Right forelimb (tissue), 1 donor: Measurements from ENCODE around the gene AXIN1.
"Not testable (repeated sequence)": the region's sequence is repeated elsewhere in the genome, so short reads cannot be mapped to it uniquely, and the experiment has no call there.

Experiments
- DNase-seq: peaks from one replicate; pipeline ENCODE4 v3.0.0-alpha.2; 2018

Gene AXIN1

DNA sequence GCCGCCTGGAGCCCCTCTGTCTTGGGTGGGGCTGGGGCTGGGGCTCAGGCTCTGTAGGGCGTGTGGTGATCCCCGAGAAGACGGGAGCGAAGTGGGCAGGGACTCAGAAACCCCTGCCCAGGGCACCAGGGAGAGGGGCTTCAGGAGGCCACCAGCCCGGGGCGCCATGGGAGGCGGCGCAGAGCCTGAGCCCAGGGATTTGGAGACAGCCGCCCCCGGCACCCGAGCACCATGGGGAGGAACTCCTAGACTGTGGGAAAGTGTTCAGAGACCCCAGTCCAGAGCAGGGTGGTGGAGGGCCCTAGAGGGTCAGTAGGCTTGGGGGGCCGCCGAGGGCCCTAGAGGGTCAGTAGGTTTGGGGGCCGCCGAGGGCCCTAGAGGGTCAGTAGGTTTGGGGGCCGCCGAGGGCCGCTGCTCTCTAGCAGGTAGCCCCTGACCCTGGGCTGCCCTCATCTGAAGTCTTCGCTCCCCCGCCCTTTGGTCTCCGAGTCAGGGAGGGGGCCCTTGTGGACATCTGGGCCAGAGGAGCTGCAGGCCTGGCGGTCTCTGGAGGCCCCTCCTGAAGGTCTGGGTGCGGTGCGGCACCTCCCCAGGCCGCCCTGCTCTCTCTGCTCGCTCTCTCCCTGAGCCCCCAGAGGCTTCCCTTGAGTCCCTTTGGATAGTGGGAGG, 71.4 kb downstream of the AXIN1 start:
- DNase-seq: no peak

DNA sequence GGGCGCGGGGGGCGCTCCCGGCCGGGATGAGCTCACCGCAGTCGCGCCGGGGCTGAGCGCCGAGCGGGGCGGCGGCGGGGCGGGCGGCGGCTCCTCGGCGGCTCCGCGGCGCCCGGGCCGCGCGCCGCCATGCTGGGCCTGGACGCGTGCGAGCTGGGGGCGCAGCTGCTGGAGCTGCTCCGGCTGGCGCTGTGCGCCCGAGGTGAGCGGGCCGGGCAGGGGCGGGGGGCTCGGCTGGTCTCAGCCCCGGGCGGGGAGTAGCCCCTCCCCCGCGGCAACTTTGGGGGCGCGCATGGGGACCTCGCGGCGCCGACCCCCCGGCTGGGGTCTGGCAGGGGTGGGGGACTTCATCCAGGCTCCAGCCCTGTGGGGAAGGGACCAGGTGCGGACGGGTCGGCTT, 72.0 kb downstream of the AXIN1 start, which contains the start of gene ARHGDIG:
ARHGDIG (plus strand) TSS at position 40 of the 400 bp plus-strand sequence; CDS start at position 130, 90 bp downstream.
- DNase-seq: no peak

DNA sequence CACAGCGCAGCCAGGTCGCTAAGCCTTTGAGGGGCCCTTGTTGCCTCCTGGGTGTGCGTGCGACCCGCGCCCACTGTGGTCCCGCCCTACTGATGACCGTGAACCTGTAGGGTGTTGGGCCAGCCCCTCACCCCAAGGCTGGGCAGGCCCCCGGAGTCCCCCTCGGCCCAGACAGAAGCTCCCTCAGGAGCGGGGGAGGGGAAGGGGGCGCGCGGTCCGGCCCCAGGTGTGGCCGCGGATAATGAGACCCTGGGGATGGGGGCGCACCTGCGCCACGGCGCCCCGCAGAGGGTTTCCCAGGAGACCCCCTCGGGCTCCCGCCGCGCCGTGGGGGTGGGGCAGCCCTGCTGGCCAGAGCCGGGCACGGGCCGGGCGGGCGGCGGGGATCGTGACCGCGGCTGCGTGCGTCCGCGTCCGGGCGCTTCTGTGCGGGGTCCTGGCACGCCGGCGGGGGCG, 72.5 kb downstream of the AXIN1 start:
- no peak for DNase-seq

DNA sequence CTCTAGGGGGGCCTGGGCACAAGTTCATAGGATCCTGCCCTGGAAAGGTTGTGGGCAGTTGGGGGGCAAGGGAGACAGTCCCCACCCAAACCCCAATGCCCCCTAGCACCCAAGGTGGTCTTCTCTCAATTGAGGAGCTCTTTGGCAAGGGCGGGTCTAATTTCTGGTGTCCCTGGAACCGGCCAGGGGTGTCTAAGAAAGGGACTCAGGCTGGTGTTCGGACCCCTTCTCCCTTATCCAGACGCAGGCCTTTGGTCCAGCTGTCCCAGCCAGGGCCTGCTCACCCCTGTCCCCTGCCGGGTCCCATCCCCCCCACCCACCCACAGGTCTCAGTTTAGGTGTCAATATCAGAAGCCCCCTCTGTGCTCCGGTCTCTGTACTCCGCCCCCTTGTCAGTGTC, 73.0 kb downstream of the AXIN1 start:
- DNase-seq: no peak

DNA sequence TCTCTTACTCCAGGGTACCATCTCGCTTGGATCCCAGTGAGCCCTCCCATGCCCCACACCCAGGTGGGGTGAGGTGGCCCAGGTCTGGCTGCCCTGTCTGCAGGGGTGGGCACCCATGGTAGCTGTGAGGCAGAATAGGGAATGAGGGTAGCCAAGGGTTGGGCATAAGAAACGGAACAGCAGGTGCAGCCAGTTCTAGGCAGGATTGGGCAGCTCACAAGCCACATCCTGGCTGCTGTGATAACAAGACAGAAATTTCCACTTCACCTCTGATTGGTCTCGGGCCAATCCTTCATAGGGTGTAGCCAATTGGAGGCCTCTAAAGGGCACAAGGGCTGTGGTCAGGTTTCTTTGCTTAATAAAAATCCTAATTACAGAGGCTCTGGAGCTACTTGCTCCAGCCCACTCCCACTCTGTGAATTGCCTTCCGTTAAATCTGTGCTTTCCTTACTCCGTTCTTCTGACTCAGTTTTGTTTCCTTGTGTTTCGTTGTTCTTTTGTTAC, 73.6 kb downstream of the AXIN1 start:
- no peak for DNase-seq

DNA sequence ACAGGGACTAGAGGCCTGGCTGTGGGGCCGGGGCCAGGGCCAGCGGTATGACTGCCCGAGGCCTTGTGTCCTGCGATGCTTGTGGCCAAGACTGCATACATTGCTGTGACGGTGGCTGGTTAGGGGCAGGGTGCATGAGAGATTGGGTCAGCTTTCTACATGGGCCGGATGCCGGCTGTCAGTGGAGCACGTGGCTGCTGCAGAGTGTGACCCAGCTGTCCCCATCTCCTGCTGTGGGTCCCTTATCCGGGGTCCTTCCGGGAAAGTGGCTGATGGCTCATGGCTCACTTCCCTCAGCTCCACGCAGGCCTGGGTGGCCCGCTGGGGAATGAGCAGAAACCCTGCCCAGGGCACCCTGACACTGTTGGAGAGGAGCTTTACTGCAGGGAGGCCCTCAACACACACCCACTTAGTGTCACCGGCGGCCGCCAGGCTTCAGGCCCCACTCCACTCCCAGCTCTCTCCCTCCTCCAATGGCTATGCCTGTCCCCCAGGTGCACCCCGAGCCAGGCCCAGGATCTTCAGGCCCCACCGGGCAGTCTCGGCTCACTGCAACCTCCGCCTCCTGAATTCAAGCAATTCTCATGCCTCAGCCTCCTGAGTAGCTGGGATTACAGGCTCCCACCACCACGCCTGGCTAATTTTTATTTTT, 76.0 kb downstream of the AXIN1 start:
- no peak for DNase-seq

DNA sequence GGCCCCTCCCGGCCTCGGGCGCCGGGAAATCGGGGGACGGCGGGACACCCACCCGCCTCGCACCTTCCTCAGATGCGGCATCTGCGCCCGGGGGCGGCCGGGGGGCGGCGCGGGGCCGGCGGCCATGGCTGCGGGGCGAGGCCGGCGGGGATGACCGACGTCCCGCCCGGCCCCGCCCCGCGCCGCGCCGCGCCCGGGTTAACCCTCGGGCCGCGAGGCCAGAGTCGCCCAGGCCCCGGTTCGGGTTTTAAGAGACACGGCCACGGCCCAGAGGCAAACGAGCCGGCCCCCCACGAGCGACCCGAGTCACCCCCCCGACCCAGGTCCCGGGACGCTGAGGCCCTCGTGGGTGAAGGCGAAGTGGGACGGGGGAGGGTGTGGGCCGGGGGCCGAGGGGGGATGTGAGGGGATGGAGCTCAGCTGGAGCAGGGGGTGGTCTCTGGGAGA, 76.7 kb downstream of the AXIN1 start, which contains the start of gene RGS11:
RGS11 (minus strand) TSS at position 159 of the 447 bp plus-strand sequence; CDS start at position 126, 33 bp downstream.
- no peak for DNase-seq

DNA sequence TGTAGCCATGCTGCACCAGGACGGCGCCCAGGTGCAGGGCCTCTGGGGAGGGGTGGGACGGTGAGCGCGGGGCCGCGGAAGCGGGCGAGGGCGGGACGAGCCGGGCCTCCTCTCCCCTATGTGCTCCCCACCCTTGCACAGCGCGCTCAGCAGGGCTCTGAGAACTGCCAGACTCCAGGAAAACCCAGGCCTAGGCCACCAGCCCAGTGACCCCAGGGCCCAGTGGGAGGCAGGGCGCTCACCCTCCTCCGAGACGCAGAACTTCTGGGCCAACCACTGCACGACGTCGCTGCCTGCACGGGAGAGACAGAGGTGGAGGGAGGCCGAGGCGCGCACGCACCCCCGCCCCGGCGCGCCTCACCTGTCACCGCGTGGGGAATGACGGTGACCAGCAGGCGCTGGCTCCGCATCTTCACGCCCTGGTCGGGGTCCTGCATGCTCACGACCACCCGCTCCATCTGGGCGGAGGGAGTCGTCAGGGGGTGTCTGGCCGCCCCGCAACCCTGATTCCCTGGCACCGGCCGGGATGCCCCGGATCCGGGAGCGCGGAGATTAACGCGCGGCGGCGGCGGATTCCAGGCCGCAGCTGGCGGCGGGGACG, 77.4 kb downstream of the AXIN1 start:
- no peak for DNase-seq

DNA sequence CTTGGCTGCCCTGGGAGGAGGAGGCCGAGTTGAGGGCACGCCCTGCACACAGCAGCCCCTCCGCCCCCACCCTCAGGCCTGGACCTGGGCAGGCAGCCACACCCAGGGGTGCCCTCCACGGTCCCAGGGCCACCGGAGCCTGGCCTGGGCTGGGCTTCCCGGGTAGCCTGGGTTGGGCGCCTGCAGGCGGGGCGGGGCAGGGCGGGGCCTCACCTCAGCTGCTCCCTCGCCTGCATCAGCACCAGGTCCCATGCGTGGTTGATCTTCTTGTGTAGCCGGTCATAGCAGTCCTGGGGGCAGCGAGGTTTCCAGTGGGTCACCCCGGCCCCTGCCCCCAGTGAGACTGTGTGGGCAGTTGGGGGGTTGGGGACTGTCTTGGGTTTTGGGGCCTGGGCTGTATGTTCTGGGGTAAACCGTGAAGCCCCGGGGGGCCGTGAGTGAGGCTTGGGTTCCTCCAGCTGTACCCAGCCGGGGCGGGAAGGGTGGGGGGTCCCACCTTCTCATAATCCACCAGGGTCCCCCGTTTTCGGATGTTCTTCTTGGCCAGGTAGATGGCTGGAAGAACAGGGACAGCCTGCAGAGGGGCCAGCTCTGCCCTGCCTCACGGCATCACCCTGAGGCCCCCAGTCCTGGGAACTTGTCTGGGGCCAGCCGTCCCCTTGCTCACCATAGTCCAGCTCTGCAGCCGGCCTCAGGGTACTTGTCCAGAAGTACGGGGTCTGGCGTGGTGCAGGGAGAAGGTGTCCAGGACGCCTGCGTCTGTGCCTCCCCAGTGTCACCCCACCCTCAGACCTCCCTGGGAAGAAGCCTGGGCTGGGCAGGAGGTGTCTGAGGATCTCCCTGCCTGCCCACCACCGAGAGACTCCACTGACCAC, 78.7 kb downstream of the AXIN1 start:
- DNase-seq: no peak

DNA sequence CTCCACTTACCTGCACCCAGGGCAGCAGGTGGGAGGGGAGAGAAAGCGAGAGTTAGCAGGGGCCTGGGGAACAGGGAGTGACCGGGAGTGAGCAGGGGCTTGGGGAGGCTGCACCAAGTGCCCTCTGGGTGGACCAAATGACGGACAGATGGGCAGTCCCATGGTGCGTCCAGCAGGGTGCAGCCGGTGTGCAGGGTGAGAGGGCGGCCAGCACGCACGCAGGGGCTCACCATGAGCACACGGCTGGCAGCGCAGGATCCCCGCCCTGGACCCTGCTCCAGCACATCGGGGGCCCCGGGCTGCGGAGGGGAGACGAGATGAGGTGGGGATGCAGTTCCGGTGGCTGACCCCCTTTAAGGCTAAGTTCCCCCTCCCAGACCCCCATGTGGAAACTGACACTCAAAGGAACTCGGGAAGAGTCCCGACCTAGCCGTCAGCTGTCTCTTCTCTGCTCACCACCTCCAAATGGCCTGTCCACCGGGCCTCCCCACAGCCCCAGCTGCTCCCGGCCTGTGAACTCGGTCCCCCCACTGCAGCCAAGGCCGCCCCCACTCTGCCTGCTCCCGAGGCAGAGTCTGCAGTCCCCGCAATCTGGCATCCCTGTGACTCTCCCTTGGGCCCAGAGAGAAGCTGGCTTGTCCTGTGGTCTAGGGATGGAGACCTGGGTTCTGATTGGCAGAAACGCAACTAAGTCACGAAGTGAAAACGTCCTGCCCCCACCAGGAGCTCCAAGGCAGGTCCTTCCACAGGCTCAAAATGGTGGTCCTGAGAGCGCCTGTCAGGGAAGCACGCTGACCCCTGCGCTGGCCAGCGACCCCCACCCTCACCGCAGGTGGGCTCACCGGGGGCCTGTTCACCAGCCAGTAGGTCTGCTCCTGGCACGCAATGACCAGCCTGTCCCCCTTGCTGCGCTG, 79.6 kb downstream of the AXIN1 start:
- DNase-seq: no peak

DNA sequence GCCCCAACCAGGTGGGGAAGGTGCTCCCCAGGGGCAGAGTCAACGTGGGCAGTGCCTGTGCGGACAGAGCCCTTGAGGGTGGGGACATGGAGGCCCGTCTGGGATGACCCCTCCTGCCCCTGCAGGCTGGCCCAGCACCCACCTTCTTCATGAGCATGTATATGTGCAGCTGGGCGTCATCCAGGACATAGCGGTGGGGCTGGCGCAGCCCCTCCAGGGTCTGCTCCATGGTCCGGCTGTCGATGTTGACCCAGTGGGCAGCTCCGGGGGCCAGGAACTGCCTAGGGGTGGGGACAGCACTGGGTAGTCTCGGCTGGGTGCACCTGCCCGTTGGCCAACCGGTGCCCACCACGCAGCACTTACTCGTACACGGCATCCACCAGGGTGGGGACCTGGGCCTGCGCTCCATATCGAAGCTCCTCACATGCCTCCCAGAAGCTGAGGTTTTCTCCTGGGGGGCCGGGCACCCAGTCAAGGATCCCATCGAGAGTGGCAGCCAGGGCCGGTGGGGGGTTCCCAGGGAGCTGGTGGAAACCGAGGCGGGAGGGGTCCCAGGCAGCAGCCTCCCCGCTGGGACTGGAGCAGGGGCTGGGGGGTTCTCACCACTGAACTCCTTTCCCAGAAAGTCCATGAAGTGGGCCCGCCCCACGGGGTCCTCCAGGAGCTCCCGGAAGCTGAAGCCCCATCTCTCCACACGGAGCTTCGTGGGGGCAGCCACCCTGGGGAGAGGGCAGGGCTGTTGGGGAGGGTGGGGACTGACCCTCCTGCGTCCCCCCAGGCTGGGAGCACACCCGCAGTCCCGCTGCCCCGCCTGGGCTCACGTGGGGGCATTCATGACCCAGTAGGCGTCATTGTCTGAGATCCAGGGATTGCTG, 81.9 kb downstream of the AXIN1 start:
- peak; percentile 37 for DNase-seq

DNA sequence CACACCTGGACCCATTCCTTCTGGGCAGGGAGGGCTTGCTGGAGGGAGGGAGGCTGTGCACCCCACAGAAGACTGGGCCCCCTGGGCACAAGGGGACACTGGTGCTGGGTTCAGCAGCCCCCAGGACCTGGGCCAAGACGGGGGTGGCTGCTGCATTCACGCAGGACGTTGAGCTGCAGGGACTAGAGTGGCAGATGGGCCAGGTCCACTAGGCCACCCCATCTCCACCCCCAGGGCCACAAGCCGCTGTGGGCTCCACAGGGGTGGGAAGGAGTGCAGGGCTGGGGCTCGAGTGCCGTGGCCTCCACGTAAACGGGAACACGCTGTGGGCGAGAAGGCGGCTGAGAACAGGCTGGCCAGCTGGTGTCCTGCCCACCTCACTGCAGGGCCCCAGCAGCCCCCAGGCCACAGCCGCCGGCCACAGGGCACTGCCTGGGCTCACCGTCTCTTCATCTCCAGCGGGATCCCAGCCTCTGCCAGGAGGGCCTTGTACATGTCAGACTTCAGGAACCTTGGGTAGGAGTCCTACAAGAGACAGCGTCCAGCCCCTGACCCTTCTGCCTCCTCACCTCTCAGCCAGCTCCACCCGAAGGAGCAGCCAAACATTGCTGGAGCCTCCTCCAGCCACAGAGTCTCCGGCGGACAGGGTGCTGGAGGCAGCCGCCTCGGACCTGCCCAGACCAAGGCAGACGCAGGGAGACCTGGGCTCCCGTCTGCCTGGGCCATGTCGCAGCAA, 83.3 kb downstream of the AXIN1 start:
- peak; percentile 40 for DNase-seq

DNA sequence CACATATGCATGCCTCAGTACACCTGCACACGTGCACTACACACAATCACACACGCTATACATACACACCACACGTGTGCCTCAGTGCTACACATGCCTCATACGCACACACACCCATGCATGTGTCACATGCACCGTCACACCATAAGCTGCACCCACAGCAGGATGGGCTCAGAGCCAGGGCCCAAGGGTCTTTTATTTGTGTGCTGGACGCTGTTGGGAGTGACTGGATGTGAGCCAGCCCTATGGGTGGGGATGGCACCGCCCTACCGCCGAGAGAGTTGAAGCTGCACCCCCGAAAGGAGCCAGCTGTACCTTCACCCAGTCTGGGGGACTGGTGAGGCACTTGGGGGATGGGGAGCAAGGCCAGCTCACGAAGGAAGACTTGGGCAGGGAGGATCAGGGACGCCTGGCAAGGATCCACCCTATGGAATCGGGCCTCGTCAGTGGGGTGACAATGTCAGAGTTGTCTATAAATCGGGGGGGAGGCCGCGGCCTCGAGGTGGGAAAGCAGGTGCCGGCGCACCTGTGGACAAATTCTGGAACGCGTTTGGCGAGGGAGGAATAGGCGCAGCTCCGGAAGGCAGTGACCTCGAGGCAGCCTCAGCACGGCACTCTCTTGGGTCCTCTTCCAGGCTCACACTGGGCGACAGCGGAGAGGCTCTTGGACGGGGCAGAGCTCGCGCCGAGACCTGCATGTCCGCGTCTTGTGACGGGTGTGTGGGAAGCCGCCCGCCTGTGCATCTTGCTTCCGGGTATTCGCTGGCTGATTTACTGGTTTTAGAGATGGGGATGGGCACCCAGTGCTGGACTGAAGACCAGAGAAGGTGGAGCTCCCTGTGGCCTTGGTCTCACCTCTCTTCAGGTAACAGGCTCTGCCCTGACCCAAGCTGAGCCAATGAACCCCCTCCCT, 84.1 kb downstream of the AXIN1 start:
- DNase-seq: peak; percentile 38

DNA sequence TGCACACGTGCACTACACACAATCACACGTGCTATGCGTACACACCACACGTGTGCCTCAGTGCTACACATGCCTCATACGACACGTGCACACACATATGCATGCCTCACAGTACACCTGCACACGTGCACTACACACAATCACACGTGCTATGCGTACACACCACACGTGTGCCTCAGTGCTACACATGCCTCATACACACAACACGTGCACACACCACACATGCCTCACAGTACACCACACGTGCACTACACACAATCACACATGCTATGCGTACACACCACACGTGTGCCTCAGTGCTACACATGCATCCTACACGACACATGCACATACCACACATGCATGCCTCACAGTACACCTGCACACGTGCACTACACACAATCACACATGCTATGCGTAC, 85.0 kb downstream of the AXIN1 start:
- not testable (repeated sequence) for DNase-seq

DNA sequence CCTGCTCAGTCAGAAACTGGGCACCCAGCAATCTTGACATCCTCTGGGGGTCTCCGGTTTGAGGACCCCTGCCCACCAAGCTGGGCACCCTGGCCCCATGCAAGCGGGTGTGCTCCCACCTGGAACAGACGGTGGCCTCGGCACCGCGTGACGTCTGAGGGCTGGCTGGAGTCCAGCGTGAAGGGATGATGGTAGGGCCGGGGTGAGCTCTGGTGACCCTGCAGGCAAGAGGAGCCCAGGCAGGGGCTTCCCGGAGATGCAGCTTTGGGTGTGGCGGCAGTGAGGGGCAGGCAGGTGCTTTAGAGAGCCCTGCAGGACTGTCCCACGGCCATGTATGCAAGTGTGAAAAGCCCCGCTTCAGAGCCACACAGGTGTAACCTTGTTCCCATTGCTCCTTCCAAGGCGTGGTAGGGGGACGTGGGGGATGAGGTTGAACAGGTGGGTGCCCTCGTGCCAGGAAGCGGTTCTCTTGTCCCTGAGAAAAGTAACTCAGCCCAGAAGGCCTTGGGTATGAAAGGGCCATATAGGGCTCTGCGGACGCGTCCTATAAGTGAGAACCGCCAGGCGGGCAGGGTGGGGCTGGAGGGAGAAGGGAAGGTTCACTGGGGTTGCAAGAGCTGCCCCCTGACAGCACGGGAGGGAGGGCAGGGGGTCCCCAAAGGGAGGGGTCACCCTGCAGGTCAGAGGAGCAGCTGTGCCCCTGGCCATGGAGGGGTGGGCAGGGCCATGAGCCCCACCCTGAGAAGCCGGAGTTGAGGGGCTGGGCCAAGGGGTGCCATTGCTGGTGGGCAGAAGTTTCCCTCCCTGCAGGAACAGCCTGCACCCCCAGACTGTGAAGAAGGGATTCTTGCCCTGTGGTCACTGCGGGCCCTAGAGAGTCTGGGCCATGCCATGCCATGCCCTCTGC, 86.0 kb downstream of the AXIN1 start:
- no peak for DNase-seq

DNA sequence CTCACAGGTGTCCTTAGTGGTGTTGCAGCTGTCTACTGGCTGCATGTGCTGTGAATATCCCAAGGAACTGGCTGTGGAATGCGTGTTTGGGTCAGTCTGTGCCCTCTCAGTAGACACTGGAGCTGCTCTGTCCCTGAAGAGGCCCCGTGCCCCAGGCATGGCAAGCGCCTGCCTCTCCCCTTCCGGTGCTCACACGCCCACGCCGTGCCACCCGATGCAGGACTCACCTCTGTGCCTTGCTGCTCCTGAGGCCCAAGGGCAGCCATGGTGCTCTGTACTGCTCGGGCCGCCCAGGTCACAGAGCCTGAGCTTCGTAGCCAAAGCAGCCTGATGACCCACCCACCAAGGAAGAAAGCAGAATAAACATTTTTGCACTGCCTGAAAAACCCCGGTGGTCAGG, 86.8 kb downstream of the AXIN1 start:
- no peak for DNase-seq

DNA sequence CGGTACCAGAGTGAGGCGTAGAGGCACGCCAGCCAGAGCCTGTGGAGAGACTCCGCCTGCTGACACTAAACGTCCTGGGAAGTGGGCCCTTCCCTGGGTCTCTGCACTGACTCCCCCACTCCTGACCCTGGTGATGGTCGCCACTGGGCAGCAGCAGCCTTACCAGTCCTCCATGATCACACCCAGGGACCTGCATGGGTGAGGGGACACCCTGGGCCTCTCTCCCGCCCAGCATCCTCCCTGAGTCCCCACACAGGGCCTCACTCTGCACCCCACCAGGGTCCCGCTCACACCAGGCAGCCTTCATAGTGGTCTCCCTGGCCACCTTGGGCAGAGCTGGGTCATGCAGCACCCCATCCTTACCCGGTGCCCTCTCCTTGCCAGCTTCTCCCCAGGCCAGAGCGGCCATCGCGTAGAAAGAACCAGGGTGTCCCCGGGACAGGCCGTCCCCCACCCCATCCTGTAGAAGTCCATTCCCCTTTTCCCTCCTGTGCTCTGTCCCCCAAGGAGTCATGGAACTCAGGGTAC, 87.5 kb downstream of the AXIN1 start:
- DNase-seq: no peak
